Sigmoid colon (tissue), 7 donors: ENCODE data around the gene STK17A. TPM values are rescaled to one million over a fixed set of nuclear protein-coding genes. Genes with fewer than 3 reads are reported as not detected.

ENCODE experiments used
- DNase-seq: peaks from one replicate; pipeline ENCODE4 v3.0.0-alpha.2; 2019
- H3K27ac ChIP-seq, 4 donors: fragments of 200-600 bp; sonication (generic); one replicate each; pipeline ENCODE4 v1.5.1; 2016 to 2019; ENCODE audit warnings: mild to moderate bottlenecking in 1 of 4
- H3K27me3 ChIP-seq, 3 donors: fragments of 200-600 bp; sonication (generic); one replicate each; pipeline ENCODE4 v1.5.1; 2019; ENCODE audit warnings: mild to moderate bottlenecking in 1 of 3
- H3K36me3 ChIP-seq, 4 donors: fragments of 200-600 bp; sonication (generic); one replicate each; pipeline ENCODE4 v1.5.1; 2016 to 2019
- H3K4me1 ChIP-seq, 4 donors: fragments of 200-600 bp; sonication (generic); one replicate each; pipeline ENCODE4 v1.5.1; 2017 to 2019
- H3K4me3 ChIP-seq, 4 donors: fragments of 200-600 bp; sonication (generic); one replicate each; pipeline ENCODE4 v1.5.1; 2017 to 2019; ENCODE audit warnings: mild to moderate bottlenecking in 2 of 4, moderate library complexity in 1 of 4
- H3K9me3 ChIP-seq, 4 donors: fragments of 200-600 bp in 3 of 4; sonication (generic) in 3 of 4; one replicate each; pipeline versions ENCODE4 v1.5.1 to v1.6.1; 2013 to 2019
- CTCF ChIP-seq, 4 experiments: fragments of 450-650 bp in 3 of 4; fragments of 200-600 bp in 1 of 4; IDR thresholded peaks; one replicate each; pipeline ENCODE4 v1.5.1; 2016 to 2019; ENCODE audit warnings: antibody characterized with exemption in 4 of 4, mild to moderate bottlenecking in 3 of 4, moderate library complexity in 2 of 4
- EP300 ChIP-seq, 4 donors: sonication (generic); formaldehyde crosslinking; IDR thresholded peaks; one replicate each; pipeline ENCODE4 v1.6.1; 2017; ENCODE audit warnings: antibody characterized with exemption in 4 of 4
- POLR2A ChIP-seq, 2 donors: fragments of 450-650 bp; IDR thresholded peaks; one replicate each; pipeline ENCODE4 v1.6.1; 2016; ENCODE audit warnings: antibody characterized with exemption in 2 of 2, mild to moderate bottlenecking in 2 of 2, moderate library complexity in 2 of 2
- POLR2AphosphoS5 ChIP-seq, 4 donors: sonication (generic); formaldehyde crosslinking; IDR thresholded peaks; one replicate each; pipeline ENCODE4 v1.6.1; 2017; ENCODE audit warnings: antibody characterized with exemption in 4 of 4
- WGBS, 2 donors: extraction: QIAGEN DNeasy Blood & Tissue Kit; methylation state at CpG; one replicate each; pipeline ENCODE4 v1.1.7; 2013; 5-methylcytosine and 5-hydroxymethylcytosine counted together
- intact Hi-C: fragments of 100-400 bp; cut with DNase I; formaldehyde crosslinking; loops from one replicate; pipeline ENCODE4 v1.15.1; 2023
- polyA plus RNA-seq, 3 donors: library from polyadenylated mRNA; stranded (reverse); fragments of 200-250 nt; gene quantifications; one replicate each; pipeline ENCODE4 v1.2.3, GENCODE V29; 2013
- total RNA-seq, 4 donors: library from RNA; depleted of rRNA; stranded (reverse); fragments of >200 nt; gene quantifications; one replicate each; pipeline ENCODE4 v1.1.0, GENCODE V29; 2016
- donor health status: healthy with polysubstance abuse.
- donor health status: Bipolar disorder and iron deficiency.
- donor health status: healthy.

Gene STK17A
- total and polyA plus RNA-seq, 7 donors: 9.3 to 29.6 (median 16.8) TPM

DNA sequence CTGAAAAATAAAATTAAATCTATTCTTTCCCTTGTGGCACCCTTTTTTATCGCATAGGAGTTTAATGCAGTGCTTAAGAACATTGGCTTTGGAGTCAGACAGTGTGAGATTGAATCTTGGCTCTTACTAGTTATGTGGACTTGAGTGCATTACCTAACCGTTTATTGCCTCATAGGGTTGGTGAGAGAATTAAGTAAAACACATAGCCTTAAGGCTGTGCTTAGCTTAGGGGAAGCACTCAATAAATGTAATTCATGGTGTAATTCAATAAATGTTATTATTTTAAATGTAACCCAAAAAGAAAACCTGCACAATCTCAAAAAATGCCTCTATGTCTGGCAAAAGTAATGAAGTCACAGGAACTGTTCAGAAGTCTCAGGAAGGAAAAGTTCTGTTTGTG lies 2.7 kb downstream of the STK17A start:
- Histone ChIP-seq H3K4me3 (peak overlapping the region in 1 of 4 donors; percentile 11), H3K27ac (peak overlapping the region in 2 of 4 donors; percentile 3 to 92), H3K36me3 (no peaks in the 10 kb centered on the region), H3K9me3 (no peaks in the 10 kb centered on the region), H3K4me1 (peaks cover 0 to 28% (median 14%) of the 10 kb centered on the region in 4 donors), H3K27me3 (no peaks in the 10 kb centered on the region)
- DNase-seq: no peak
- intact Hi-C loops: no loop called here
- 42 to 43% methylated on average over 2 of the region's 2 CpGs for WGBS, 2 donors
- TF ChIP-seq EP300 (IDR thresholded peaks at IDR 0.05): no peak
- peak in 1 of 4 donors; percentile 7 for TF ChIP-seq POLR2AphosphoS5 (IDR thresholded peaks at IDR 0.05)

GRCh38 chr7:43586251-43586900 lies 3.5 kb downstream of the STK17A start:
- 28 to 39% methylated on average over 4 of the region's 4 CpGs for WGBS, 2 donors
- no peak for TF ChIP-seq CTCF (IDR thresholded peaks at IDR 0.05)
- no peak for TF ChIP-seq POLR2AphosphoS5 (IDR thresholded peaks at IDR 0.05)
- no peak for TF ChIP-seq EP300 (IDR thresholded peaks at IDR 0.05)
- no peak for TF ChIP-seq POLR2A (IDR thresholded peaks at IDR 0.05)
- H3K27me3 ChIP-seq: no peaks in the 10 kb centered on the region
- no peak for DNase-seq
- intact Hi-C loops: no loop called here
- peak overlapping the region in 2 of 4 donors; percentile 3 to 92 for H3K27ac ChIP-seq
- no peaks in the 10 kb centered on the region for H3K36me3 ChIP-seq
- no peak overlapping the region for H3K4me3 ChIP-seq
- peaks cover 0 to 32% (median 14%) of the 10 kb centered on the region in 4 donors for H3K4me1 ChIP-seq
- no peaks in the 10 kb centered on the region for H3K9me3 ChIP-seq

- Histone ChIP-seq H3K9me3 (no peaks in the 10 kb centered on the region), H3K4me1 (peaks cover 0 to 28% (median 11%) of the 10 kb centered on the region in 4 donors)
Measured at GRCh38 chr7:43588477-43589132, 5.7 kb downstream of the STK17A start.

DNA sequence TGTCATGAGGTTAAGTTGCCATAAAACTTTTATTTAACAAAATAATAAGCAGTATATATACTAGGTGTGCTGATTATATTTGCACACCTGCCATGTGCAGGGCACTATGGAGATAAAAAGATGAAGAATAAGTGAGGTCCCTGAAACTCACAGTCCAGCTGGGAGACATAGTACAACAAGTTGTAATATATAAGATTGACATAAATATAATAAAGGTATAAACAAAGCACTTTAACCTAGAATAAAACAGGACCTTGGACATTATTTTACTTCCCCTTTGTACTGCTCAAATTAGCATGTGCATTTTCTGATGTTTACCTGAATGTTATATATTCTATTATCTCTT lies 6.2 kb downstream of the STK17A start:
- Histone ChIP-seq H3K36me3 (no peaks in the 10 kb centered on the region), H3K27me3 (no peaks in the 10 kb centered on the region), H3K4me3 (no peak overlapping the region), H3K9me3 (no peaks in the 10 kb centered on the region), H3K27ac (no peak overlapping the region), H3K4me1 (peaks cover 0 to 26% (median 9%) of the 10 kb centered on the region in 4 donors)
- intact Hi-C loops: no loop called here
- DNase-seq: no peak
- TF ChIP-seq POLR2AphosphoS5 (IDR thresholded peaks at IDR 0.05) (no peak), EP300 (IDR thresholded peaks at IDR 0.05) (no peak), POLR2A (IDR thresholded peaks at IDR 0.05) (no peak), CTCF (IDR thresholded peaks at IDR 0.05) (no peak)

More at GRCh38 chr7:43588477-43589132, 5.7 kb downstream of the STK17A start:
- 76 to 84% methylated on average over 5 of the region's 5 CpGs for WGBS, 2 donors
- intact Hi-C loops: no loop called here
- Histone ChIP-seq H3K27ac (no peak overlapping the region), H3K4me3 (no peak overlapping the region), H3K27me3 (no peaks in the 10 kb centered on the region), H3K36me3 (no peaks in the 10 kb centered on the region)
- no peak for DNase-seq
- TF ChIP-seq POLR2AphosphoS5 (IDR thresholded peaks at IDR 0.05) (no peak), POLR2A (IDR thresholded peaks at IDR 0.05) (no peak), EP300 (IDR thresholded peaks at IDR 0.05) (no peak), CTCF (IDR thresholded peaks at IDR 0.05) (no peak)

DNA sequence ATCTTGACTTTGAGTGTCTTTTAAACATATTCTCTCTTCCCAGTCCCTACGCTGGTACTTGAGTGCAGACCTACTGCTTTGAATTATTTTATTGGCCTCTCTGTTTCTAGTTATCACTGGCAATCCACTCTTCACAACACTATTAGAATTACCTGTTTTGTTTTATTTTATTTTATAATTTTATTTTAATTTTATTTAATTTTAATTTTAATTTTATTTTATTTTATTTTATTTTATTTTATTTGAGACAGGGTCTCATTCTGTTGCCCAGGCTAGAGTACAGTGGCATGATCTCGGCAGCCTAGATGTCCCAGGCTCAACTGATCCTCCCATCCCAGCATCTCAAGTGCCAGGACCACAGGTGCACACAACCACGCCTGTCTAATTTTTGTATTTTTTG lies 6.8 kb downstream of the STK17A start:
- Histone ChIP-seq H3K4me3 (no peak overlapping the region), H3K36me3 (no peaks in the 10 kb centered on the region), H3K27me3 (no peaks in the 10 kb centered on the region), H3K9me3 (no peaks in the 10 kb centered on the region), H3K4me1 (peaks cover 0 to 20% (median 3%) of the 10 kb centered on the region in 4 donors), H3K27ac (no peak overlapping the region)
- TF ChIP-seq POLR2A (IDR thresholded peaks at IDR 0.05) (no peak), CTCF (IDR thresholded peaks at IDR 0.05) (no peak), POLR2AphosphoS5 (IDR thresholded peaks at IDR 0.05) (no peak), EP300 (IDR thresholded peaks at IDR 0.05) (no peak)
- WGBS, 2 donors: 63 to 75% methylated on average over 3 of the region's 3 CpGs
- no peak for DNase-seq
- intact Hi-C loops: no loop called here
